ENCODE results near the gene DNAJC3. TPM values are rescaled to one million over a fixed set of nuclear protein-coding genes. Genes with fewer than 3 reads are reported as not detected.
"Not testable (repeated sequence)": the region's sequence is repeated elsewhere in the genome, so short reads cannot be mapped to it uniquely, and the experiment has no call there.

DNAJC3 gene
- total and polyA plus RNA-seq, 2 of the 8 experiments (the other 6 are each of a cell fraction or from before 2014, with no cell fraction given) = 4.3 to 24.1 TPM

DNA sequence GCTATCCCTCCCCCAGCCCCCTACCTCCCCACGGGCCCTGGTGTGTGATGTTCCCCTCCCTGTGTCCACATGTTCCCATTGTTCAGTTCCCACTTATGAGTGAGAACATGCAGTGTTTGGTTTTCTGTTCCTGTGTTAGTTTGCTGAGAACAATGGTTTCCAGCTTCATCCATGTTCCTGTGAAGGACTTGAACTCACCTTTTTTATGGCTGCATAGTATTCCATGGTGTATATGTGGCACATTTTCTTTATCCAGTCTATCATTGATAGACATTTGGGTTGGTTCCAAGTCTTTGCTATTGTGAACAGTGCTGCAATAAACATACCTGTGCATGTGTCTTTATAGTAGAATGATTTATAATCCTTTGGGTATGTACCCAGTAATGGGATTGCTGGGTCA, 105.0 kb downstream of the DNAJC3 start:
- H3K4me3 ChIP-seq (ENCODE audit: extremely low read depth in 1 of 4, insufficient read depth in 2 of 4, low read depth in 3 of 4, low read length in 4 of 4); H3K4me2 ChIP-seq (ENCODE audit: insufficient read depth in 1 of 2, low read depth in 2 of 2, low read length in 2 of 2); H3K4ac ChIP-seq (replicated peaks; ENCODE audit: insufficient read length, low read depth, low read length); H4K5ac ChIP-seq (ENCODE audit: insufficient read length, low read depth, low read length); H2BK5ac ChIP-seq (ENCODE audit: low read depth, low read length); H3K27ac ChIP-seq (ENCODE audit: low read depth, low read length); POLR2A ChIA-PET (ENCODE audit: partially characterized antibody); H4K20me1 ChIP-seq (replicated peaks in 1 of 2; ENCODE audit: control insufficient read depth in 1 of 2, insufficient read depth in 2 of 2, low read length in 2 of 2); H3K9me3 ChIP-seq (ENCODE audit: insufficient read depth in 2 of 2, low read depth in 1 of 2, low read length in 1 of 2); H2BK20ac ChIP-seq (ENCODE audit: low read length); H2AFZ ChIP-seq (ENCODE audit: low read length); FAIRE-seq; H4K8ac ChIP-seq (ENCODE audit: extremely low read depth, insufficient read depth, low read length); H2BK120ac ChIP-seq (replicated peaks; ENCODE audit: low read depth, low read length); H2AK5ac ChIP-seq (ENCODE audit: low read depth, low read length); H3K27me3 ChIP-seq (replicated peaks in 1 of 4; ENCODE audit: control insufficient read depth in 3 of 4, extremely low read depth in 1 of 4, insufficient read depth in 3 of 4, low read length in 3 of 4); DNase-seq (ENCODE audit: low read depth in 1 of 2, low spot score in 2 of 2); H2BK15ac ChIP-seq (ENCODE audit: low read length); H2BK12ac ChIP-seq (ENCODE audit: low read depth, low read length); H3K79me2 ChIP-seq (ENCODE audit: control insufficient read depth in 1 of 2, insufficient read depth in 2 of 2, low read length in 2 of 2); H3K23me2 ChIP-seq (ENCODE audit: low read depth, low read length); H4K91ac ChIP-seq (replicated peaks; ENCODE audit: insufficient read length, low read length); H3K56ac ChIP-seq (replicated peaks; ENCODE audit: insufficient read length, low read depth, low read length); H3K9ac ChIP-seq (replicated peaks in 1 of 4; ENCODE audit: extremely low read depth in 1 of 4, low read depth in 3 of 4, low read length in 3 of 4); H3K79me1 ChIP-seq (ENCODE audit: low read depth, low read length); H3K18ac ChIP-seq (ENCODE audit: extremely low read depth, low read length); H3K23ac ChIP-seq (ENCODE audit: insufficient read length); H3K14ac ChIP-seq (ENCODE audit: insufficient read length); H3K4me1 ChIP-seq (replicated peaks in 1 of 4; ENCODE audit: control insufficient read depth in 3 of 4, insufficient read depth in 4 of 4, low read length in 3 of 4); H3K36me3 ChIP-seq (ENCODE audit: control insufficient read depth in 2 of 4, insufficient read depth in 4 of 4, low read length in 3 of 4): not testable (repeated sequence)
- CTCF ChIA-PET (ENCODE audit: partially characterized antibody) = interaction anchor here (1.6 kb wide), 1 partner anchor 84 kb away, joined by 5 read pairs; no protein-coding TSS in a partner anchor
- WGBS, 2 experiments (ENCODE audit: extremely low coverage in 1 of 2, insufficient coverage in 1 of 2, insufficient read length in 1 of 2, insufficient replicate concordance in 2 of 2, low coverage in 1 of 2, low lambda C conversion rate in 2 of 2, missing lambda C conversion rate in 1 of 2) = 86% methylated on average over 1 of the region's 1 CpG; no CpG with 5 or more reads in 1 of the 2 experiments
